Mammary epithelial cell (primary cell): ENCODE data around the gene ITGB3.

Experiments
- EZH2 ChIP-seq: IDR thresholded peaks from 2 replicates; pipeline ENCODE4 v1.6.1; 2012; ENCODE audit warnings: low read length, inconsistent platforms, borderline replicate concordance
- TF ChIP-seq, protein P1 (sequence below), 2 donors: IDR thresholded peaks in 1 of 2; conservative IDR thresholded peaks in 1 of 2; 2 replicates each; pipeline ENCODE4 v1.5.1; 2011 to 2012; ENCODE audit warnings: inconsistent platforms in 2 of 2, low read length in 2 of 2, mild to moderate bottlenecking in 2 of 2, control low read depth in 1 of 2, low read depth in 1 of 2; ENCODE audit not compliant: insufficient read depth in 1 of 2; ENCODE audit errors: extremely low read depth in 1 of 2

DNA sequence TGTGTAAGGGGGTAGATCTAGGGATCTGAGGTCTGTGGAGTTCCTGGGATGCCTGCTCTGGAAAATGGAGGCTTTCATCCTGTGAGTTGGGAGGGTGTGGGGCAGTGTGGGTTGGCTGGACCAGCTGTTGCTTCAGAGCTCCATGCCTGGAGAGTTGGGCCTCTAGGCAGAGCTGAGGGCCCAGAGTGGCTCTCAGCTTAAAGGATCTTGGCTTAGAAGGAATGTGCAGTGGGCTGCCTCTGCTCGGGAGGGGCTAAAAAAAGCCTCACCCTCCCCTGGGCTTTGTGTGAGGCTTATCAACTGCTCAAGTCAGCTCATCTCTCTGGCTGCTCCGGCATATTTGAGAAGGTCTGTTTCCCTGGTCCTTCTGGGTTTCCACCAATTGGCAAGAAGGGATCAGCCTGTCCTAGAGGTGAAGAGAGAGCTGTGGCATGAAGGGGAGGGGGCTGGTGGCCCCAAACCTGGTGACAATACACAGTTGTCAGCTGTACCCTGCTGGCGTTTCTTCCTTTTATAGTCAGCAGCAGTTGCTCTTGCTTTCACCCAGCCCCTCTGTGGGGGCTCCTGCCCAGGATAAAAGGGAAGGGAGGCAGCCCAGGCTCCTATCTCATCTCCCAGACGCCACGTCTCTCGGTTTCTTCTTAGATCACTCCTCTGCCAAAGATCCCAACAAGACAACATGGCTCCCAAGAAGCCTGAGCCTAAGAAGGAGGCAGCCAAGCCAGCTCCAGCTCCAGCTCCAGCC, 44.7 kb upstream of the ITGB3 start, which contains the start of gene MYL4:
- TF ChIP-seq, protein P1, sequence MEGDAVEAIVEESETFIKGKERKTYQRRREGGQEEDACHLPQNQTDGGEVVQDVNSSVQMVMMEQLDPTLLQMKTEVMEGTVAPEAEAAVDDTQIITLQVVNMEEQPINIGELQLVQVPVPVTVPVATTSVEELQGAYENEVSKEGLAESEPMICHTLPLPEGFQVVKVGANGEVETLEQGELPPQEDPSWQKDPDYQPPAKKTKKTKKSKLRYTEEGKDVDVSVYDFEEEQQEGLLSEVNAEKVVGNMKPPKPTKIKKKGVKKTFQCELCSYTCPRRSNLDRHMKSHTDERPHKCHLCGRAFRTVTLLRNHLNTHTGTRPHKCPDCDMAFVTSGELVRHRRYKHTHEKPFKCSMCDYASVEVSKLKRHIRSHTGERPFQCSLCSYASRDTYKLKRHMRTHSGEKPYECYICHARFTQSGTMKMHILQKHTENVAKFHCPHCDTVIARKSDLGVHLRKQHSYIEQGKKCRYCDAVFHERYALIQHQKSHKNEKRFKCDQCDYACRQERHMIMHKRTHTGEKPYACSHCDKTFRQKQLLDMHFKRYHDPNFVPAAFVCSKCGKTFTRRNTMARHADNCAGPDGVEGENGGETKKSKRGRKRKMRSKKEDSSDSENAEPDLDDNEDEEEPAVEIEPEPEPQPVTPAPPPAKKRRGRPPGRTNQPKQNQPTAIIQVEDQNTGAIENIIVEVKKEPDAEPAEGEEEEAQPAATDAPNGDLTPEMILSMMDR (conservative IDR thresholded peaks at IDR 0.05 in 1 of 2, IDR thresholded peaks at IDR 0.05 in 1 of 2; ENCODE audit: extremely low read depth in 1 of 2, insufficient read depth in 1 of 2, low read depth in 1 of 2, low read length in 2 of 2), result no peak
- TF ChIP-seq EZH2, result no peak
